Superior temporal gyrus (tissue), 1 donor: ENCODE measurements around the gene DNASE2.
"Not testable (repeated sequence)": the region's sequence is repeated elsewhere in the genome, so short reads cannot be mapped to it uniquely, and the experiment has no call there.

ENCODE experiments used
- DNase-seq: peaks from one replicate; pipeline ENCODE4 v3.0.0-alpha.2; 2016; ENCODE audit errors: extremely low spot score

The DNASE2 gene, protein sequence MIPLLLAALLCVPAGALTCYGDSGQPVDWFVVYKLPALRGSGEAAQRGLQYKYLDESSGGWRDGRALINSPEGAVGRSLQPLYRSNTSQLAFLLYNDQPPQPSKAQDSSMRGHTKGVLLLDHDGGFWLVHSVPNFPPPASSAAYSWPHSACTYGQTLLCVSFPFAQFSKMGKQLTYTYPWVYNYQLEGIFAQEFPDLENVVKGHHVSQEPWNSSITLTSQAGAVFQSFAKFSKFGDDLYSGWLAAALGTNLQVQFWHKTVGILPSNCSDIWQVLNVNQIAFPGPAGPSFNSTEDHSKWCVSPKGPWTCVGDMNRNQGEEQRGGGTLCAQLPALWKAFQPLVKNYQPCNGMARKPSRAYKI

DNA sequence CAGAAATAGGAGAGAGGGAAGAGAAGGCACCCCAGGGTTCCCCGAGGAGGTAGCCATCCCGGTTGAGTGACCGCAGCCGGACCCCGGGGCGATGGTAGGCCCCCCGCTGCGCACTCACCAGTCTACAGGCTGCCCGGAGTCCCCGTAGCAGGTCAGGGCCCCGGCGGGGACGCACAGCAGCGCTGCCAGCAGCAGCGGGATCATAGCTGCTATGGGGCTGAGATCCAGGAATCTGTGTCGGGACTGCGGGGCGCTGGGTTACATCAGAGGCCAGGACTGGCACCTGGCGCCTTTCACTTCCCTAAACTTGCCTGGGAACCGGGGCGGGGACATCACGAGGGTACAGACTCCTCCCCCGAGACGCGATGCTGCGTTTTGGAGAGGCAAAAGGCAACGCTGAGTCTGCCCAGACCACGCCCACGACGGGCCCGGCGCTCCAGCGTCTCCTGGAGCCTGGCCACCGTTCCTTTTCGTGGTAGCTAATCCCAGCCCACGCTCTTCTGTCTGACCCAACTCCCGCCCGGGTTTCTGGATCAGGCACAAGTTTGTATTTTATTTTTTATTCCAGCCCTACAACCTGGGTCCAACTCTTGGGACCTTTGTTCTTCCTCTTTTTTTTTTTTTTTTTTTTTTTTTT, at the start of gene DNASE2:
Gene DNASE2 (minus strand): TSS at position 278 of the 637 bp plus-strand sequence. CDS start 74 bp downstream, at position 204.
- peak; percentile 85 for DNase-seq

DNA sequence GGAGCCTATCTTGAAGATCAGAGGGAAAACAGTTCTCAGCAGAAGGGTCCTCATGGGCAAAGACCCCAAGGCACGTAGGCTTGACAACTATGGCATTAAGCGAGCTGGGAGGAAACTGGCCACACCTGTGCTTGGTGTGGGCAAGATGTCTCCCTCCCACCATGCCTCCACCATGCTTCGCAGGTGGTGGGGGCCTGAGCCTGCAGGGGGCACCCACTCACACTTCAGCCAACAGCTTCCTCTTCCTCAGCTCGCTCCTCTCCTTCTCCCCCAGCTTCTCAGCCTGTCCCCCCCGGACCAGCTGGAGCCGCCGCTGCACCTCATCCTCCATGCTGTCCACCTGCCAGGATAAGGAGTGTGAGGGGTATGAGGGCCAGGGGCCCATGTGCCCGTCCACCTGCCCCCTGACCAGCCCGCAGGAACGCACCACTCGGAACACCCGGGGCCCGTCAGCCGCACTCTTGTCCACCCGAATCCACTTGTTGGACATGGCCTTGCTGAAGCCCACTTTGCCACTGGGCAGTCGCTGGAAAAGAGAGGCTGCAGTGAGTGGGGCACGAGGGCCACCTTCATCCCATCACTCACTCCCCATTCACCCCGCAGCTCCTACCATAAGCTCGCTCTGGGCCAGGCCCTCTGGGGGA, 48.9 kb upstream of the DNASE2 start:
- no peak for DNase-seq

DNA sequence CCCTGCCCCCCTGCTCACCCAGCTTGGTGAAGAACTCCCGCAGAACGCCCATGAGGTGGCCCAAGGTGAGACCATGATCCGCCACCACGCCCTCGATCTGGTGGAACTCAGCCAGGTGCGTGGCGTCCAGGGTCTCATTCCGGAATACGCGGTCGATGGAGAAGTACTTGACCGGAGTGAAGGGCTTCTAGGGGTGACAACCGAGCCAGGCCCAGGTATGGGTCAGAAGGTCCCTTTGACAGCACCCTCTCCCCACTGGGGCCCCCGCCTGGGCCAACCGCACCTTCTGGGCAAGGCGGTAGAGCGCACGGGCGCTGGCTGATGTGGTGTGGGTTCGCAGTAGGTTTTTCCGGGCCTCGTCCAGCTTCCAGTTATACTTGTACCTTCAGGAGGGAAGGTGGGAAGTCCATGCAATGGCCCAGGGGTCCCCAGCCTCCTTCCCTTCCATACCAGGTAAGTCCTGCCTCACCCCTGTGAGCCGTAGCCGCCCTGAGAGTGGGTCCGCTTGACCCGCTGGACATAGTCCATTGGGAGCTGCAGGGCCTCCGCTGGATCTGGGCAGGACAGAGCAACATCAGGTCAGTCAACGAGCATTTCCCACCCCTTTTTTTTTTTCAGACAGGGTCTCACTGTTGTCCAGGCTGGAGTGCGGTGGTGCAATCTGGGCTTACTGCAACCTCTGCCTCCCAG, 43.5 kb upstream of the DNASE2 start:
- DNase-seq, result no peak

DNA sequence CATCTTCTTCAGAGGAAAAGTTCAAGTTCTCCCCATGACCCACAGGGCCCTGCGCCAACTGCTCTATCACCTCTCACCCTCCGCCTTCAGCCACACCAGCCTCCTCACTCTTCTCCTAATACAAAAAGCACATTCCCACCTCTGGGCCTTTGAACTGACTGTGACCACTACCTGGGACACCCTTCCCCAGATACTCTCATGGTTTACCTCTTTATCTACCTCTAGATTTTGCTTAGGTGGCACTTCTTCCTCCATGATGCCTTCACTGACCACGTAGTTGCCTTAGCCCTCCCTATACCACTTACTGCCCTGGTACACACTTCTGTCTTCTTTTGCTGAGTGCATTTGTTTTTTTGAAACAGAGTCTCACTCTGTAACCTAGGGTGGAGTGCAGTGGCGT, 41.7 kb upstream of the DNASE2 start:
- no peak for DNase-seq

DNA sequence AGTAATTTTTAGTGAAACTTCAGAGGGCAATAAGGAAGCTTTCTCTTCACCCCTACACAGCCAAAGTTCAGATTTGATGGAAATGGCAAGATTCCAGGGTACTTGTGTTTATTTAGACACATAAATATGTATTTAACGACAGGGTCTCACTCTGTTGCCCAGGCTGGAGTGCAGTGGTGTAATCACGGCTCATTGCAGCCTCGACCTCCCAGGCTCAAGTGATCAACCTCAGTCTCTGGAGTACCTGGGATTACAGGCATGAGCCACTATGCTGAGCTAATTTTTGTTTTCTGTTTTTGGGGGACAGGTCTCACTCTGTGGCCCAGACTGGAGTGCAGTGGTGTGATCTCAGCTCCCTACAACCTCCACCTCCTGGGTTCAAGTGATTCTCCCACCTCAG, 39.8 kb upstream of the DNASE2 start:
- no peak for DNase-seq

DNA sequence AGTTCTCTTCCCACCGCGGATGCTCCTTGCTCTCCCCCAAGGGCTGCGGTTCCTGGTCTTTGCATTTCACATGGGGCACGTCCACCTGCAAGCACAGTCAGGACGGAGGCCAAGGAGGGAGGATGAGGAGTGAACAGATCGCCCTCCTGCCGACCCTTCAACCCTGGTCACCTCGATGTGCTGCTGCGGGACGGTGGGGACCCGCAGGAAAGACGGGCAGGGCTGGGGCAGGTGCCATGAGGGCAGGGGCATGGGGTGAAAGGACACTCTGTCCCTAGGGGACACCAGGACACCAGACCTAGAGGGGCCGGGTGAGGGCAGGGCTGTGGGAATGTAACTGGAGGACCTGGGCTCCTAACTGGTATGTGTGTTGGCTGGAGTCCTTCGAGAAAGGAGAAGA, 37.0 kb upstream of the DNASE2 start:
- DNase-seq, result no peak

DNA sequence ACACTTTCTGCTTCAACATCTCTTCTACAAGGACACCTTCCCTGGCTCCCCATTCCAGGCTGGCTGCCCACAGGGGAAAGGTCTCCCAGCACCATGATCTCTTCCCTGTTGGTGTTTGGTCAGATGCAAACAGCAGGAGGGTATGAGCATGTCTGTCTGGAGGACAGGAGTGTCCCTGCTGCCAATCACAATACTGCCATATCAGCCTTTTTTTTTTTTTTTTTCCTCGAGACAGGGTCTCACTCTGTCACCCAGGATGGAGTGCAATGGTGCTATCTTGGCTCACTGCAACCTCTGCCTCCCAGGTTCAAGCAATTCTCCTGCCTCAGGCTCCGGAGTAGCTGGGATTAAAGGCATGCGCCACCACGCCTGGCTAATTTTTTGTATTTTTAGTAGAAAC, 34.6 kb upstream of the DNASE2 start:
- DNase-seq, result not testable (repeated sequence)

DNA sequence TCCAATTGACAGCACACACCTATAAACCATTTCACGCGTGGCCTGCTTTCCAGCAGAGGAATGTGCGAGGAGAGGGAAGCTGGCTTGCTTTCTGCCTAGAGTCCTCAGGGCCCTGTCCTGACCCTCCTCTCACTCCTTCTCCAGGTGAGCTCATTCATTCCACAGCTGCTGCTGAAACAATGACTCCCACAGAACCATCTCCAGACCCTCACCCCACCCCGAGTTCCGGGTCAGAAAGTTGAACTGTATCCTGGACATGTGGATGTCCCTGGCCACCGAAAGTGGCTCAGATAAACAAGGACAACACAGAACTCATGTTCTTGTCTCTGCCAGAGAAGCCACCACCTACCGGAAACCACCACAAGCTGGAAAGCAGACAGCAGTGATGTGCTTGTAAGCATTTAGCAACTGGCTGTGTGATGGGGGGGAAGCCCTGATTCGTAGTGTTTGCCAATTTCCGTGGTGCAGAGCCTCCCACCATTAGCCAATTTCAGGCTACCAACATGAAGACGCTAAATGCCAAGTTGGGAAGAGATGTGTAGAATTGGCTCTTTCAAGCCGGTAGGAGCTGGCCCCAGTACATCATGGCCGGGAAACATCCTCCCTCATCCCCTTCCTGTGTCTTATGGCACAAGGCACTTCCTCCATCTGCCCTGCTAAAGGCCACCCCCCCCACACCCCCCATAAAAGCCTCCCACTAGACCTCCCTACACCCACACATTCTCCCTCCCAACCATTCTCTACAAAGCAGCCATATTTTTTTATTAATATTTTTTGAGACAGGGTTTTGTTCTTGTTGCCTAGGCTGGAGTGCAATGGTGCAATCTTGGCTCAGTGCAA, 32.8 kb upstream of the DNASE2 start:
- peak; percentile 20 for DNase-seq

DNA sequence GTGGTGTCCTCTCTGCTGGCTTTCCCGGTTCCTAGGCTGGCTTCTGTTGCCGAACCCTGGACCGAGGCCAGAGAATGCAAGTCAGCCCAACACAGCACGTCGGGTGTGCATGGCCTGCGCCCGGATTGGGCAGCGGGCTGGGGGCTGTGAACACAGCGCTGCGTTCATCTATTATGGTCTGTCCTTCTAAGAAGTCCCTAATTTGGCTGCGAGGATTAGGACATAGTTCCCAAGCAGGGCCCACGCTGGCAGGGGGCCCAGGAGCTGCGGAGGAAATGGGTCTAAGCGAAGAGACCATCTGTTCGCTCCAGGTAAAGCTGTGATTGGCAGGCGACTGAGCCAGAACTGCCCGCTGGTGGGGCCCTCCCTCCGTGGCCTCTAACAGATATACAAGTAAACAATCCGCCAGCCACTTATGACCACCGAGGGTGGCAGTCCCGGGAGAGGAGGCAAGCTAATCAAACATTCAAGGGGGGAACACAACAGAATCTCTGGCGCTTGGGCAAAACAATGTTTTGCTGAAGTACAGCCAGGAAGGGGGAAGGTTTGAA, 31.8 kb upstream of the DNASE2 start:
- peak; percentile 78 for DNase-seq

DNA sequence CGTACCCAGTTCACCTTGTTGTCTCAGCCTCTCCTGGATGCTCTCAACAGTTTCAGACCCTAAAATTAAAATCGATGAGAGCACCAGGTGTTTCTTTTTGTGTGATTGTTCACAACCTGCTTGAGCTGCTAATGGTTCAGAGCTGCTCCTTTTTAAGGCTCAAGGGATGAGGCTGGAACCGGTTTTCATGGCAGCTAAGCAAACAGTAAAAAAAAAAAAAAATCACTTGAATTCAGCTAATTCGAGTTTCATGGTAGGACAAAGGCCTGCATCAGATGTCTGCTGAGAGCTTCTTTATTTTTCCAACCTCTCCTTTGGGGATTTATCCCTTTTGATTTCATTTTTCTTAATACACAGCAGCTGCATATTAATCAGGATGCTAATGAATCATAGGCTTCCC, 31.3 kb upstream of the DNASE2 start:
- no peak for DNase-seq

DNA sequence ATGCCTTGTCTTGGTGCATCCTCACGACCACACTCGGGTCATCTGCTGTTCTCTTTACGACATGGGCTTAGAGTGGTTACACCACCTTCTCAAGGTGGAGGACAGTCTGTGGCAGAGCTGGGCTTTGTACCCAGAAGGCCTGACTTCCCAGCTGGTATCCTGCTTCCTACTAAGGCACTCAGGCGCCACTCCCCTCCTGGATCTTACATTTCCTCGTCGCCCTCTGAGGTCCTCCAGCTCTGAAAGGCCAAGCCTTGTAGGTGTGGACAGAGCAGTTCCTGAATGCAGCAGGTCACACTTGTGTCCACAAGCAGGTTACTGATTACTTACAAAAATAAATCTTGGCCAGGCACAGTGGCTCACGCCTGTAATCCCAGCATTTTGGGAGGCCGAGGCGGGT, 25.9 kb upstream of the DNASE2 start:
- DNase-seq, result no peak

DNA sequence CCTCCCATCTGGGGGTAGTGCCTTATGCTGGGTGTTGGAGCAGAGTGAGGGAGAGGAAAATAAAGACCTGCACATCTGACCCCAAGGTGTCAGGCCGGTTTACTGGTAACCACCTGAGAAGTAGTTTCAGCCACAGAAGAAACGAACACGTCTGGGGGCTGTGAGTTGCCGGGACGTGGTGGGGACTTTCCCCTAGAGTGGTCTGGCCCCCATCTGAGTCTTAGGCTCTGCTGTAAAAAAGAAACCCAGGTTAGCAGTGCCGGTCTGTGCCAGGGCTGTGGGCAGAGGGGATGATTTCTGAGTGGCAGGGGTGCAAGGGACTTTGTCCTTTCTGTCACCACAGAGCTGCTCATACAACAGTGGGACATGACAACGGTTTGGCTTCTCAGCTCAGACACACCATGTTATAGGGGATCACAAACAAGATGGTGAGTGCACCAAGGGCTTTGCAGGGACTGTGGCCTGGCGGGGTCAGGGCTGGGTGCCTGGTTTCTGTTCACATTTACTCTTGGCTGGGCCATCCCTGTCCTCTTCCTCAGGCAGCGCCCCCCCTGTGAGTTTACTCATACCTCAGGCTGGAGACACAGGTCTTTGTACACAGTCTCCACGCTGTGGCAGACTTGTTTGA, 18.8 kb upstream of the DNASE2 start:
- no peak for DNase-seq

DNA sequence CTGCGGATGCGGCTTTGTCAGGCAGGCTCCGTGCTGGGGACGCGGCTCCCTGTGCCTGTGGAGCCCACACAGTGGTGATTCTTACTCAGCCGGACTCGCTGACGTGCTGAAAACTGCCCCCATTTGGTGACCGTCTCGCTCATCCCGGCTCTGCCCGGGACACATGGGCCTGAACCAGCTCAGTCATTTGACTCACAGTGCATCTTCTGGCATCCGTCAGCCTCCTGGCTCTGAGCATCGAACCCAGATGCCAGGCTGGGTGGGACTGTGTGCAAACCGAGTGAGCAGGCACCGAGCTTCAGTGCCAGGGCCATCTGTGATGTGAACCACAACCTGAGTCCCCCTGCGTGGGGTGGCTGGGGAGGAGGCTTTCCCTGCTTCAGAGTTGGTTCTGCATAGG, 15.2 kb upstream of the DNASE2 start:
- DNase-seq, result no peak

DNA sequence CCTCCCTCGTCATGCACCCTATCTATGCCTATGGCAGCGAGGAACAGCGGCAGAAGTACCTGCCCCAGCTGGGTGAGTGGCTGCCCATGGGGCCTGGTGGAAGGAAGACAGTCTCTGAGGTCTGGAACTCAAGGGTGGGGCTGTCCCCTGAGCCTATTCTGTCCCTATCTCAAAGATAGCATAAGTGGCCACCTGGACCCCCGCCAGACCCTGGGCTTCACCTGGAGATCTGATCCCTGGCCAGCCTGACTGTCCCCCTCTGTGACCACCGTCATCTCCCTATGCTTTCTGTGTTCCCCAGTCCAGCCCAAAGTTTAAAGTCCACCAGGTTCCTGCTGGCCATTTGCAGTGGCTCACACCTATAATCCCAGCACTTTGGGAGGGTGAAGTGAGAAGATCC, 12.3 kb upstream of the DNASE2 start:
- DNase-seq, result no peak

DNA sequence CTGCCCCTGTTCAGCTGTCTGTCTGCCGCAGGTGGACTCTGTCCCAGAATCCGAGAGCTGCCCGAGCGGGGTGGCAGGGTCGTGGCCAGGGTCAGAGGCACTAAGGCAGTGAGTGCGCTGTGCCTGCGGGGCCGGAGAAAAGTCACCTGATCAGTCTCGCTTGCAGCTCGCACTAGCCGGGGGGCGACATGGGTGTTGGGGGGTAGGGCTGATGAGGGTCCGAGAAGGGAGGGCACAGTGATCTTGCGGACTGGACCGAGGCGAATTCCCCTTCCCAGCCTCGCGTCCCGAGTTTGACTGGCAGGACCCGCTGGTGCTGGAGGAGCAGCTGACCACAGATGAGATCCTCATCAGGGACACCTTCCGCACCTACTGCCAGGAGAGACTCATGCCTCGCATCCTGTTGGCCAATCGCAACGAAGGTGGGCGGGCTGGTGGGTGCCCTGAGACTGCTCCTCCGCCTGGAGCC, 10.3 kb upstream of the DNASE2 start:
- DNase-seq, result no peak

DNA sequence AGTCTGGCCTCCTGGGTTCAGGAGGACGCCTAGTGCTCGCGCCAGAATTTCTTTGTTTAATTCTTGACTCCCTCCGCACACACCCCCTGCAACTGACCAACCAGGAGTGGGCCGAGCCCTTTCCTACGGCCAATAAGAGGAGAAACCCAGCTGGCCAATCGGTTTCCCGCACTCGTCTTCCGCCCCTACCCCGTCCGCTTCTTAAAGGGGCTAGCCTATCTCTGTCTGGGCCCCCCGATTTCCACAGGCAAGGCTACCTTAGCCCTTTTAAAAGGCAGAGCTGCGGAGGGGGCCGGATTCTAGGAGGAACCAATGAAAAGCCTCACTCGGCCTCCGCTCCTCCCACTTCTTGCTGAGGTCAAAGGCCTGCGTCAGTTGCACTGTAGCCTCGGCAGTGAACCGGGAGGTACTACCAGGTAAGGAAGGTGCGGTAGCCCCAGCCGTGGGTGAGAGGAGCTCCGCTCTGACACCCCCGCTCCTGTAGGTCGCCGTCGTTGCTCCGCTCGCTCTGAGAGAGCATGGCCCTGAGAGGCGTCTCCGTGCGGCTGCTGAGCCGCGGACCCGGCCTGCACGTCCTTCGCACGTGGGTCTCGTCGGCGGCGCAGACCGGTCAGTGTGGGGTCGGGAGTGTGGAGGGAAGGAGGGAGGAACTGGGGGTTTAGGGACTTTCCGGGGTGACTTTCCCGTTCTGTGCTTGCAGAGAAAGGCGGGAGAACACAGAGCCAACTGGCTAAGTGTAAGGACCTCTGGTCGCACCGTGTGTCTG, 9.7 kb upstream of the DNASE2 start, which contains the start of gene GCDH:
Gene GCDH (plus strand): TSS at position 374 of the 766 bp plus-strand sequence. CDS start 145 bp downstream, at position 519.
- peak; percentile 100 for DNase-seq

DNA sequence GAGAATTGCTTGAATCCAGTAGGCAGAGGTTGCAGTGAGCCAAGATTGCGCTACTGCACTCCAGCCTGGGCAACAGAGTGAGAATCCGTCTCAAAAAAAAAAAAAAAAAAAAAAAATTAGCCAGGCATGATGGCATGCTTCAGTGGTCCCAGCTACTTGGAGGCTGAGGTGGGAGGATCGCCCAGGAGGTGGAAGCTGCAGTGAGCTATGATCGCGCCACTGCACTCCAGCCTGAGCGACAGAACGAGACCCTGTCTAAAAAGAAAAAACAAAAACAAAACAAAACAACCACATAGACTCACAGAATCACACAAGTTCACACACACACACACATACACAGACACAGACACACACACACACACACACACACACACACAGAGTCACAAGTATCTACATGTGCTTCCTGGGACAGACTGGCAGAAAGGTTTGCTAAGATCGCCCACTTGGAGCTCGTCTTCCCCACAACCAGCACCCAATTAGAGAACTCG, 9.1 kb upstream of the DNASE2 start:
- DNase-seq, result not testable (repeated sequence)

DNA sequence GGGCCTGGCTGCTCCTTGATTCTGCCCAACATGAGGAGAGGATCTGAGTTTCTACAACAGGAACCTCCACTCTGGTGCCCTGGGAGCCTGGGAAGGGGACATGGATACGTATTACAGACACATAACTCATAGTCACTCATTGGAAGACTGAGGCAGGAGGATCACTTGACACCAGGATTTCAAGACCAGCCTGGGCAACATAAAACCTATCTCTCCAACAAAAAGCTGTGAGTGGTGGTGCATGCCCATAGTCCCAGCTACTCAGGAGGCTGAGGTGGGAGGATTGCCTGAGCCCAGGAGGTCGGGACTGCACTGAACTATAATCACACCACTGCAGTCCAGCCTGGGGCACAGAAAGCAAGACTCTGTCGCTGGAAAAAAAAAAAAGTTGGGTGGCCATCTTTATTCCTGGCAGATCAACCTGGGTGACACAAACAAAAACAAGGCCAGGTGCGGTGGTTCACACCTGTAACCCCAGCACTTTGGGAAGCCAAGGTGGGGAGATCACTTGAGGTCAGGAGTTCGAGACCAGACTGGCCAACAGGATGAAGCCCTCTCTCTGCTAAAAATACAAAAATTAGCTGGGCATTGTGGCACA, 6.9 kb upstream of the DNASE2 start:
- no peak for DNase-seq
